ENCODE results near the gene GBX2. TPM values are rescaled to one million over a fixed set of nuclear protein-coding genes. Genes with fewer than 3 reads are reported as not detected.

GBX2 gene
- total and polyA plus RNA-seq, 9 of the 15 experiments (the other 6 are each of a cell fraction or from before 2014, with no cell fraction given) = 0.03 to 0.53 (median 0.27) TPM; not detected in 1

GRCh38 chr2:236136538-236136937 lies 31.6 kb downstream of the GBX2 start:
- H3K9ac ChIP-seq (ENCODE audit: insufficient read depth in 1 of 2, low read depth in 2 of 2, low read length in 2 of 2) = no peak overlapping the region
- peaks cover 0 to 5% of the 10 kb centered on the region in 2 experiments; a peak in 2 of 5 replicates for H3K4me1 ChIP-seq (replicated peaks in 1 of 2; ENCODE audit: control insufficient read depth in 2 of 2, insufficient read depth in 2 of 2, low read length in 2 of 2)
- POLR2A ChIA-PET = no interaction called here
- intact Hi-C loops (cut with micrococcal nuclease) = no loop called here
- FAIRE-seq (no peak), ATAC-seq (no peak), DNase-seq (ENCODE audit: extremely low read depth in 1 of 4, low spot score in 3 of 4) (no peak)
- in situ Hi-C loops (cut with MboI) = no loop called here
- H3K36me3 ChIP-seq (ENCODE audit: control insufficient read depth, insufficient read depth, low read length) = no peaks in the 10 kb centered on the region
- 32% methylated on average over 12 of the region's 19 CpGs for WGBS (ENCODE audit: insufficient coverage, low coverage, missing lambda C conversion rate)
- BruUV-seq (replicated peaks) = no TSS peak
- H3K27me3 ChIP-seq (ENCODE audit: control insufficient read depth in 2 of 2, insufficient read depth in 2 of 2, low read length in 2 of 2) = peaks cover 0 to 9% of the 10 kb centered on the region in 2 experiments; a peak in 1 of 5 replicates
- H3K9me1 ChIP-seq (ENCODE audit: control insufficient read depth, insufficient read depth, low read length) = no peaks in the 10 kb centered on the region
- H3K4me2 ChIP-seq (ENCODE audit: insufficient read depth, low read length) = no peak overlapping the region
- no peak overlapping the region for H3K4me3 ChIP-seq
- H2AFZ ChIP-seq (ENCODE audit: low read depth, low read length) = no peak overlapping the region
- CTCF ChIA-PET (ENCODE audit: low intra/inter-chr PET ratio) = no interaction called here
- no peaks in the 10 kb centered on the region for H3K79me2 ChIP-seq (ENCODE audit: control insufficient read depth, insufficient read depth, low read length)
- no peak overlapping the region for H3K27ac ChIP-seq (ENCODE audit: extremely low read depth, low read depth, low read length)
- H4K20me1 ChIP-seq (replicated peaks; ENCODE audit: control insufficient read depth, insufficient read depth, low read length) = no peaks in the 10 kb centered on the region
- peak; percentile 25; the same call in 1 of the 2 replicates for TF ChIP-seq POLR2G (IDR thresholded peaks at IDR 0.05; ENCODE audit: low read depth, low read length)
- no peak for TF ChIP-seq HEY1 (CRISPR knock-in tag; IDR thresholded peaks at IDR 0.05; ENCODE audit: borderline replicate concordance)
- no peaks in the 10 kb centered on the region for H3K9me3 ChIP-seq (replicated peaks; ENCODE audit: control insufficient read depth, insufficient read depth, low read depth, low read length)

- Histone ChIP-seq H3K9ac (ENCODE audit: insufficient read depth in 1 of 2, low read depth in 2 of 2, low read length in 2 of 2) (no peak overlapping the region; a peak in 1 of 4 replicates), H4K20me1 (replicated peaks; ENCODE audit: control insufficient read depth, insufficient read depth, low read length) (no peaks in the 10 kb centered on the region), H2AFZ (ENCODE audit: low read depth, low read length) (no peak overlapping the region), H3K79me2 (ENCODE audit: control insufficient read depth, insufficient read depth, low read length) (no peaks in the 10 kb centered on the region), H3K9me1 (ENCODE audit: control insufficient read depth, insufficient read depth, low read length) (no peaks in the 10 kb centered on the region), H3K27ac (ENCODE audit: extremely low read depth, low read depth, low read length) (no peak overlapping the region), H3K9me3 (replicated peaks; ENCODE audit: control insufficient read depth, insufficient read depth, low read depth, low read length) (no peaks in the 10 kb centered on the region), H3K27me3 (ENCODE audit: control insufficient read depth in 2 of 2, insufficient read depth in 2 of 2, low read length in 2 of 2) (no peaks in the 10 kb centered on the region), H3K4me1 (replicated peaks in 1 of 2; ENCODE audit: control insufficient read depth in 2 of 2, insufficient read depth in 2 of 2, low read length in 2 of 2) (peaks cover 0 to 5% of the 10 kb centered on the region in 2 experiments; a peak in 2 of 5 replicates), H3K36me3 (ENCODE audit: control insufficient read depth, insufficient read depth, low read length) (no peaks in the 10 kb centered on the region), H3K4me2 (ENCODE audit: insufficient read depth, low read length) (no peak overlapping the region), H3K4me3 (no peak overlapping the region)
- peak in 3 of 4 experiments; percentile 11 to 12 (median 11) for DNase-seq (ENCODE audit: extremely low read depth in 1 of 4, low spot score in 3 of 4)
- FAIRE-seq = no peak
- peak; percentile 83 for ATAC-seq
- POLR2A ChIA-PET = interaction anchor here (0.6 kb wide), 1 partner anchor 195 kb away, joined by 3 read pairs; no protein-coding TSS in a partner anchor
- in situ Hi-C loops (cut with MboI) = no loop called here
- intact Hi-C loops (cut with micrococcal nuclease) = no loop called here
- BruUV-seq (replicated peaks) = no TSS peak
- CTCF ChIA-PET (ENCODE audit: low intra/inter-chr PET ratio) = no interaction called here
- 51% methylated on average over 6 of the region's 12 CpGs for WGBS (ENCODE audit: insufficient coverage, low coverage, missing lambda C conversion rate)
- TF ChIP-seq ZNF586 (CRISPR knock-in tag; conservative IDR thresholded peaks at IDR 0.05) (no peak), MCM7 (IDR thresholded peaks at IDR 0.05) (no peak), CTCF (IDR thresholded peaks at IDR 0.05 in 2 of 3, conservative IDR thresholded peaks at IDR 0.05 in 1 of 3; ENCODE audit: insufficient read depth in 2 of 3, low read depth in 1 of 3, low read length in 3 of 3) (peak; percentile 9 to 32 (median 12); a peak in 1 of 6 replicates), DNMT1 (IDR thresholded peaks at IDR 0.05) (no peak), SAP30 (IDR thresholded peaks at IDR 0.05; ENCODE audit: borderline replicate concordance, insufficient read depth, low read depth, low read length, poor library complexity, severe bottlenecking) (no peak), NR4A1 (CRISPR knock-in tag; IDR thresholded peaks at IDR 0.05) (no peak), NR4A1 (tag; IDR thresholded peaks at IDR 0.05) (no peak), ETS1 (conservative IDR thresholded peaks at IDR 0.05; ENCODE audit: control insufficient read depth, low read depth, low read length) (no peak), KAT2B (IDR thresholded peaks at IDR 0.05; ENCODE audit: low read depth, low read length) (no peak)
Observed at GRCh38 chr2:236133410-236134012, 34.7 kb downstream of the GBX2 start.

All from K562 (cell line).